ENCODE data around the gene MDGA2. TPM values are rescaled to one million over a fixed set of nuclear protein-coding genes. Genes with fewer than 3 reads are reported as not detected.

The MDGA2 gene
- total and polyA plus RNA-seq, 2 of the 8 experiments (the other 6 are each of a cell fraction or from before 2014, with no cell fraction given): 0.11 to 0.69 TPM

DNA sequence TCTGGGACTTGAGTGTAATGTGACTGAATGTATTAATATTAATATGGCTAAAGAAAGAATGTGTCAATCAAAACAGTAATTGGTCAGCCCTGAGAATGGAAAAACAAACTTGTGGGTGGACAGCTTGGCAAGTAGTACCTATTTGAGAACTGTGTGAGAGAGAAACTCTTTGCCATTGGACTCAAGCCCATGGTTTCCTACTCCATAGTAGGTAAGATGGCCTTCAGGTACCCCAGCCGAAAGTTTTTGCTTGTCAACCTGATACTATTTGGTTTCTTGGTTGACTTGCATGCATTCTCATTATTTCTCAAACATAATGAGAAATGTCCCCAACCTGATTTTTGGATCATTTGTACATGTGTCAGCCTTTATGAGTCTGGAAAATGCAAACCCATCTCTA lies 391.1 kb downstream of the MDGA2 start:
- Histone ChIP-seq H4K20me1 (replicated peaks in 1 of 2; ENCODE audit: control insufficient read depth in 1 of 2, insufficient read depth in 2 of 2, low read length in 2 of 2) (no peaks in the 10 kb centered on the region), H3K4ac (replicated peaks; ENCODE audit: insufficient read length, low read depth, low read length) (no peak overlapping the region), H3K14ac (ENCODE audit: insufficient read length) (no peak overlapping the region), H2BK15ac (ENCODE audit: low read length) (no peak overlapping the region), H2AFZ (ENCODE audit: low read length) (no peak overlapping the region), H4K5ac (ENCODE audit: insufficient read length, low read depth, low read length) (no peak overlapping the region), H3K4me2 (ENCODE audit: insufficient read depth in 1 of 2, low read depth in 2 of 2, low read length in 2 of 2) (no peak overlapping the region), H3K9me3 (ENCODE audit: insufficient read depth in 2 of 2, low read depth in 1 of 2, low read length in 1 of 2) (no peaks in the 10 kb centered on the region), H3K27me3 (replicated peaks in 1 of 4; ENCODE audit: control insufficient read depth in 3 of 4, extremely low read depth in 1 of 4, insufficient read depth in 3 of 4, low read length in 3 of 4) (no peaks in the 10 kb centered on the region), H3K23me2 (ENCODE audit: low read depth, low read length) (no peaks in the 10 kb centered on the region), H4K91ac (replicated peaks; ENCODE audit: insufficient read length, low read length) (no peak overlapping the region), H3K79me2 (ENCODE audit: control insufficient read depth in 1 of 2, insufficient read depth in 2 of 2, low read length in 2 of 2) (no peaks in the 10 kb centered on the region), H2BK20ac (ENCODE audit: low read length) (no peak overlapping the region), H3K18ac (ENCODE audit: extremely low read depth, low read length) (no peak overlapping the region), H2BK12ac (ENCODE audit: low read depth, low read length) (no peak overlapping the region), H4K8ac (ENCODE audit: extremely low read depth, insufficient read depth, low read length) (no peak overlapping the region), H3K27ac (ENCODE audit: low read depth, low read length) (no peak overlapping the region), H3K9ac (replicated peaks in 1 of 4; ENCODE audit: extremely low read depth in 1 of 4, low read depth in 3 of 4, low read length in 3 of 4) (no peak overlapping the region), H3K79me1 (ENCODE audit: low read depth, low read length) (no peaks in the 10 kb centered on the region), H2AK5ac (ENCODE audit: low read depth, low read length) (no peak overlapping the region), H2BK5ac (ENCODE audit: low read depth, low read length) (no peak overlapping the region), H3K4me1 (replicated peaks in 1 of 4; ENCODE audit: control insufficient read depth in 3 of 4, insufficient read depth in 4 of 4, low read length in 3 of 4) (no peaks in the 10 kb centered on the region), H3K36me3 (ENCODE audit: control insufficient read depth in 2 of 4, insufficient read depth in 4 of 4, low read length in 3 of 4) (no peaks in the 10 kb centered on the region), H2BK120ac (replicated peaks; ENCODE audit: low read depth, low read length) (no peak overlapping the region), H3K4me3 (ENCODE audit: extremely low read depth in 1 of 4, insufficient read depth in 2 of 4, low read depth in 3 of 4, low read length in 4 of 4) (no peak overlapping the region), H3K23ac (ENCODE audit: insufficient read length) (no peak overlapping the region), H3K56ac (replicated peaks; ENCODE audit: insufficient read length, low read depth, low read length) (no peak overlapping the region)
- TF ChIP-seq, protein P1, sequence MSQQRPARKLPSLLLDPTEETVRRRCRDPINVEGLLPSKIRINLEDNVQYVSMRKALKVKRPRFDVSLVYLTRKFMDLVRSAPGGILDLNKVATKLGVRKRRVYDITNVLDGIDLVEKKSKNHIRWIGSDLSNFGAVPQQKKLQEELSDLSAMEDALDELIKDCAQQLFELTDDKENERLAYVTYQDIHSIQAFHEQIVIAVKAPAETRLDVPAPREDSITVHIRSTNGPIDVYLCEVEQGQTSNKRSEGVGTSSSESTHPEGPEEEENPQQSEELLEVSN (IDR thresholded peaks at IDR 0.05): no peak
- TF ChIP-seq SP1 (IDR thresholded peaks at IDR 0.05; ENCODE audit: low read depth, low read length) (no peak), RBBP5 (IDR thresholded peaks at IDR 0.05; ENCODE audit: borderline replicate concordance, low read depth, low read length) (no peak), NRF1 (IDR thresholded peaks at IDR 0.05; ENCODE audit: low read depth, low read length) (no peak)
- TF ChIP-seq, protein P2, sequence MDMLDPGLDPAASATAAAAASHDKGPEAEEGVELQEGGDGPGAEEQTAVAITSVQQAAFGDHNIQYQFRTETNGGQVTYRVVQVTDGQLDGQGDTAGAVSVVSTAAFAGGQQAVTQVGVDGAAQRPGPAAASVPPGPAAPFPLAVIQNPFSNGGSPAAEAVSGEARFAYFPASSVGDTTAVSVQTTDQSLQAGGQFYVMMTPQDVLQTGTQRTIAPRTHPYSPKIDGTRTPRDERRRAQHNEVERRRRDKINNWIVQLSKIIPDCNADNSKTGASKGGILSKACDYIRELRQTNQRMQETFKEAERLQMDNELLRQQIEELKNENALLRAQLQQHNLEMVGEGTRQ (IDR thresholded peaks at IDR 0.05; ENCODE audit: low read length): no peak
- 85% methylated on average over 1 of the region's 1 CpG; no CpG with 5 or more reads in 1 of the 2 experiments for WGBS, 2 experiments (ENCODE audit: extremely low coverage in 1 of 2, insufficient coverage in 1 of 2, insufficient read length in 1 of 2, insufficient replicate concordance in 2 of 2, low coverage in 1 of 2, low lambda C conversion rate in 2 of 2, missing lambda C conversion rate in 1 of 2)
- CTCF ChIA-PET (ENCODE audit: partially characterized antibody): no interaction called here
- FAIRE-seq: no peak
- POLR2A ChIA-PET (ENCODE audit: partially characterized antibody): no interaction called here
- no peak for DNase-seq (ENCODE audit: low read depth in 1 of 2, low spot score in 2 of 2)

Data from H1 (cell line).